ENCODE measurements around the gene VSIG2.

The VSIG2 gene

DNA sequence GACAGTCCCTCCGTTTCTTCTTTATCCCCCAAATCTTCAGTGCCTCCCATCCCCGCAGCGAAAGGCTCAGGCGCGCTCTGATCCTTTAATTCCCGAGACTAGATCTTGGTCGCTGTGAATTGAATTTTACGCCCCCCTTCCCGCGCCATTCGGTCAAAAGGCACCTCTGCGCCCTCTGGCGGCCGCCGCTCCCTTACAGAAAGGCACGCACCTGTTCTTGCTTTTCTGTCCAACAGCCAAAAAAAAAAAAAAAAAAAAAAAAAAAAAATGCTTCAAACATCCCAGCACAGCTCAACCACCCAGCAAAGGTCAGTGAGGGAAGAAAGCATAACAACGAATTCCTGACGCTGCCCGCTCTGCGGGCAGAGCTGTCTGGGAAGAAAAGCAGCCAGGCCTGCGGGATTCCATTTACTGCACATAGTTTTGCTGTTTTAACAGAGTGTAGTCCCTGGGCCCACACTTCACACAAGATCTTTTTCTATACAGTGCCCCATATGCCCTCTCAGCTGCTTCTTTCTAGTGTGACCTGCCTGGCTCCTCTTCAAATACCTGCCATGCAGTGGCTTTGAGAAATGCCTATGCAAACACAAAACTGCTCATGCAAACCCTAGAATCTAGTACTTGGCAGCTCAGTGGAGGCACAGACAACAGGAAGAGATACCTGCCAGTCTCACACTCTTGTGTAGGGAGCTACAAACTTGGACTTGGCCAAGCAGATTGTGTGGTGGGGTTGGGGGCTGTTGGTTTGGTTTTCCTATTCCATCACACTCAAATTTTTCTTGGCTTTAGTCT, 11.3 kb upstream of the VSIG2 start:
- DNase-seq: peak; percentile 68

- no peak for DNase-seq
Observed at GRCh38 chr11:124762624-124763155, 10.6 kb upstream of the VSIG2 start.

GRCh38 chr11:124762105-124762623, 10.1 kb upstream of the VSIG2 start, which contains the start of gene ESAM:
Gene ESAM, minus strand, starts transcription at chr11:124762290. Its CDS starts 136 bp downstream, at chr11:124762154.
- DNase-seq: no peak

DNA sequence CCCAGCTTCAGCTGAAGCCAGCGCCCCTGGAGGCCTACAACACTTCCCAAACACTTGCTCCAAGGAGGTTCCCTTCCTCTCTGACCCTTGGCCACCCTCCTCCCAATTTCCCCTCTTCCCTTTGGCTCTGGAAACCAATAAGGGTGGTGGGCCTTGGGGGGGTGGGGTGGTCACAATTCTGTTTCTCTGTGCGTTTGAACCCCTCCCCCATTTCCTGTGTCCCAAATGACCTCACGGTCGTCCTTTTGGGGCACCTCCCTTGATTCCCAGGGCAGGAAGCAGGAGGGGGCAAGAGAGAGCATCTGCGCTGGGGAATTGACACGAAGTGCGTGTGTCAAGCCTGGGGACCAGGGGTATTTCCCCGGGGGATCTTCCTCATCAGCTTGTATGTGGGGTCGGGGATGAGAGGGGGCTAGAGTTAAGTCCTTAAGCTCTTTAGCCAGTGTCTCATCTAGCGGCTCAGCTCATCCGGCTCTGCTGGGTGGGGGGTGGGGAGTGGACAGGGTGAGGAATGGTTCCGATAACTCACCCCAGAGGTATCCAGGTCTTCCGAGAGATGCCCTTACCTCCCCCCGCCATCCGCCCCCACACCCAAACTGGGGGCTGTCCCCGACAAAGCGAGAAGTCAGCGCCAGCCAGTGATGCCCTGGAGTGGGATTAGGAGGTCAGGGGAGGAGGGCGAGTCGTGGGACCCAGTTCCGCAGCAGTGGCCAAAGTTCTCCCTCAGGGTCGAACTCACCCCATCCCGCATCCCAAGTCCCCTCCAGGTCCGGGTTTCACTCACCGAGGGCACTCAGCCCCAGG, 9.4 kb upstream of the VSIG2 start:
- no peak for DNase-seq

DNA sequence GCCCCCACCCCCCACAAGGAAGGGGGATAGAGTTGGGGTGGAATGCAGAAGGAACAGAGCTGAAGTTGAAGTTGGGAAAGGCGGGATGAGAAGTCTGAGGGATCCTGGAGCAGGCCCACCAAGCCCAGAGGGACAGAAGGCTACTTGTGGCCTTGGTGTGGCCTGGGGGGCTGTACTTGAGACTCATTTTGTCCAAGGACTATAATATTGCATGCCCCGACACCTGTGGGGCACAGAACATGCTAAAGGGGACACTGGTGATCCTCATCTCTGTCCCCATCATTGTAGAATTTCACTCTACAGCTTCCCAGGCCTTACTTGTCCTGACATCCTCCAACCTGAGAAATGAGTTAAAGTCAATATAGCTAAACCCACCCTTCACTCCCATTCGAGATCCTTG, 8.8 kb upstream of the VSIG2 start:
- DNase-seq: no peak

DNA sequence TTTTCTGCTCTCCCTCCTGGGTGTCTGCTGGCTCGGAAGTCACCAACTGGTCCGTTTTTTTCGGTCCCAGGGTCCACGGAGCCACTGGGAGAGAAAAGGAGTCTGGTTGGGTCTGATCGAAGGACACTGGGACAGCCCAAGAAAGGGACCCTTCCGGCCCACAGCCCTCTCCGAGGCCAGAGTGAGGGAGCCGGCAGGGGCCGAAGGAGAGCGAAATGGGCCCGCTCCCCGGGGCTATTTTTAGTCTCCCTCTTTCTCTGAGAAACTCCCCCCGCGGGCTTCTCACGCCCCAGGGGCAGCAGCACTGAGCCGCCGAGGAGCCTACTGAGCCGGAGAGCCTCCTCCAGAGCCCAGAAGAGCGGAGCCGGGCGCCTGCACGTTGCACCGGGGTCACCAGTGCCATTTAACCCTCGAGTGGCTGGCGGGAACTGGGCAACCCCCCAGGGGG, 8.2 kb upstream of the VSIG2 start:
- no peak for DNase-seq

GRCh38 chr11:124759266-124760204, 7.5 kb upstream of the VSIG2 start:
- DNase-seq: no peak

- peak; percentile 74 for DNase-seq
Observed at GRCh38 chr11:124758355-124759265, 6.6 kb upstream of the VSIG2 start.

- no peak for DNase-seq
Observed at GRCh38 chr11:124757320-124757719, 5.3 kb upstream of the VSIG2 start.

DNA sequence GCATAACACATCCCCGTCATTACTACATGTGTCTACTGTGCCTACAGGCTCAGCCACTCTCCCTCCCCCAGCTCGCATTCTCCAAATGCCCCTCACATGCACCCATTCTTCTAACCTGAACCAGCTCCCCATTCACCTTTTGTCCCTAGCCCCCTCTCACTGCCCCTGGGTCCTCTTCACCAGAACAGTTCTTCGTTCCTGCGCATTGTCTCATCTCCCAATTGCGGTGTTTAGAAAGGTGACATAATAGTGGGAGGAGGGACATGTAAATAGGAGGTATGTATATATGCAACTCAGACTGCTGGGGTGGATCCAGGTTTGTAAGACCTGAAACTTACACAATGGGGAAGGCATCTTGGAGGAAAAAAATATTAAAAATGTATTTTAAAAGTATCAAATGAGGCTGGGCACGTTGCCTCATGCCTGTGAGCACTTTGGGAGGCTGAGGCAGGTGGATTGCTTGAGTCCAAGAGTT, 4.7 kb upstream of the VSIG2 start:
- no peak for DNase-seq

DNA sequence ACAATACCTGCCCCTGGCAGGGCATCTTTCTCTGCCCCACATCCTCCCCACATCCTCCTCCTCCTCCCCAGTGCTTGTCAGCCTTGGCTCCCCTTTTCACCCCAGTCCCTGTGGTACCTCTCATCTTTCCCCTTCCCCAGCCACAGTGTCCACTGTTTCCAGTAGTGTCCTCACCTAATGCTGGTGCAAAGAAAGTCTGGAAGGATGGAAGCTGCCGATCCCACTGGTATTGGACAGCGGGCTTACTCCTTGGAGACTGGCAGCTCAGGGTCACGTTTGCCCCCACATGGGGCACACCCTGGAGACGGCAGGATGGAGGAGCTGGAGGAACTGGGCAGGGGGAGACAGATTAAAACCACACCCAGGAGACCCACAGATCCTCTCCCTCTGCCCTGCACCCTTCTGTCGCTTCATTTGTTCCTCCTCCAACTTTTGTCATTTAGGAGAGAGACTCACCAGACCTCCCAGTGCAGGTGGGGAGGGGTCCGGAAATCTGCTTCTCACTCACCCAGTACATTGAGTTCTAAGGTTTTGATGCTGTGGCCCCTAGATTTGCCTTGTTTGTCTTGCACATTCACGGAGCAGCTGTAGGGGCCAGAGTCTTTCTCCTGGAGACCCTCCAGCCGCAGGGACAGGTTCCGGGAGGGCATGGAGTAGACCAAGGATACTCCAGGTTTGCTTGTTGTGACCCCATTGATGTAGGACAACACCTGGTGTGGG, 4.1 kb upstream of the VSIG2 start:
- DNase-seq: no peak

GRCh38 chr11:124754710-124755109, 2.7 kb upstream of the VSIG2 start:
- no peak for DNase-seq

- peak; percentile 51 for DNase-seq
Observed at GRCh38 chr11:124754309-124754708, 2.3 kb upstream of the VSIG2 start.

DNA sequence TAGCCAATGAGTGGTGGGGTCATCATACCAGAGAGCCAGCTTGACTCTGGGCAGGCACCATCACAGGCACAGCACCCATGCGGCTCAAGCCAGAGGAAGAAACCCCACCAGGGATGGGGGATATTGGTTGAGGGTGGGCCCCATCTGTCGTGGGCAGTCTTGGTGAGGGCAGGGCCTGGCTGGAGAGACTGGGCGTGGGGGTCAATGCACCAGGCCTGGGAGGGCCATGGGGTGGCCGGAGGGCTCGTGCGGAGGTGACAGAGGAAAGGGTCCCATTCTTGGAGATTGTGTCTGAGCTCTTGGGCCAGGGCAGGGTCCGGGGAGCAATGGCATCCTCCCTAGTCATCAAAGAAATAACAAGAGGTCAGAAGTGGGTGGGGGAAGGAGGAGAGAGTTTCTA, 1.6 kb upstream of the VSIG2 start:
- no peak for DNase-seq

DNA sequence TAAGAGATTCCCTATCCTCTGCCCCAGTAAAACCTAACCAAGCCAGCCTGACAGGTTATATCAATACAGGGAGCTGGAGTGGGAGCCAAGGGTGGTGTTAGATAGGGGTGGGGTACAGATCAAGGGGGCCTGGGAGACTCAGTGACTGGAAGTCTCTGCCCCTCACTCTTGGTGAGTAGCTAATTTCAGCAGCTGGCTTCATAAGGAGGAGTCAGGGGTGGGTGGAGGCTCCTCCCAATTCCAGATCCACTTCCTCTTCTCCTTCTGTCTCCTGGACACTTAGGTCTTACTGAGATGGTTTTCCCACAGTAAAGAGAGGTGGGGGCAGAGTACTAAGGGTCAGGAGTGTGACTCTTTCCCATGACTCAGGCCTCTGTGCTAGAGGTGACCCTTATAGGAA, 1.1 kb upstream of the VSIG2 start:
- no peak for DNase-seq

GRCh38 chr11:124752471-124753102, 532 bp upstream of the VSIG2 start:
- no peak for DNase-seq

DNA sequence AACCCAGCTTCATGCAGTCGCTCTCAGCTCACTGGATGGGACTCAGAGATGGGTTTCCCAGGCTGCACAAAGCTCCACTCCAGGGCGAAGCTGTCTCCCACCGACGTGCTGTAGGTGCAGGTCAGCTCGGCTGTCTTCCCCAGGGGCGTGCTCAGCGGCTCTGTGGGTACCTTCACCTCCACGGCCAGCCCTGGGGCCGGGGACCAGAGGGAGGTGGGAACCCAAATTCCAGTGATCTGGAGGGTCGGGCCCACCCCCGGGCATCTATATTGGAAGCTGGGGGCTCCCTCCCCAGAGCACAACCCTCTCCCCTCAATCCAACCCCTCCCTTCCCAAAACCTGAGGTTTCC, 689 bp downstream of the VSIG2 start:
- no peak for DNase-seq

DNA sequence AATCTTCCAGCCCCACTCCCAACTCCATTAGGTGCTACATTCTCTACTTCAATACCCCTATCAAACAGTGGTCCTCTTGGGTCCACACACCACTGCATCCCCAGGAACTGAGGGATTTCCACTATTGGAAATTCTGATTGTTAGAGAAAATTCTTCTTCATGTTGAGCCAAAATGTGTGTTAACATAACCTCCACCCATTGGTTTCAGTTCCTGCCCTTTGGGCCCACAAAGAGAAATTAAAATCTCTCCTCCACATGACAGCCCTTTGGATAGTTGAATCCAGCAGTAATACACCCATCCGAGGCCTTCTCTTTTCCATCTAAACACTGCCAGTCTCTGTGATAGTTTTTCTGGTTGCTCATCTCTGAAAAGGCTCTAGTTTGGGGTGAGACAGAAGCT, 2.1 kb downstream of the VSIG2 start:
- DNase-seq: no peak

DNA sequence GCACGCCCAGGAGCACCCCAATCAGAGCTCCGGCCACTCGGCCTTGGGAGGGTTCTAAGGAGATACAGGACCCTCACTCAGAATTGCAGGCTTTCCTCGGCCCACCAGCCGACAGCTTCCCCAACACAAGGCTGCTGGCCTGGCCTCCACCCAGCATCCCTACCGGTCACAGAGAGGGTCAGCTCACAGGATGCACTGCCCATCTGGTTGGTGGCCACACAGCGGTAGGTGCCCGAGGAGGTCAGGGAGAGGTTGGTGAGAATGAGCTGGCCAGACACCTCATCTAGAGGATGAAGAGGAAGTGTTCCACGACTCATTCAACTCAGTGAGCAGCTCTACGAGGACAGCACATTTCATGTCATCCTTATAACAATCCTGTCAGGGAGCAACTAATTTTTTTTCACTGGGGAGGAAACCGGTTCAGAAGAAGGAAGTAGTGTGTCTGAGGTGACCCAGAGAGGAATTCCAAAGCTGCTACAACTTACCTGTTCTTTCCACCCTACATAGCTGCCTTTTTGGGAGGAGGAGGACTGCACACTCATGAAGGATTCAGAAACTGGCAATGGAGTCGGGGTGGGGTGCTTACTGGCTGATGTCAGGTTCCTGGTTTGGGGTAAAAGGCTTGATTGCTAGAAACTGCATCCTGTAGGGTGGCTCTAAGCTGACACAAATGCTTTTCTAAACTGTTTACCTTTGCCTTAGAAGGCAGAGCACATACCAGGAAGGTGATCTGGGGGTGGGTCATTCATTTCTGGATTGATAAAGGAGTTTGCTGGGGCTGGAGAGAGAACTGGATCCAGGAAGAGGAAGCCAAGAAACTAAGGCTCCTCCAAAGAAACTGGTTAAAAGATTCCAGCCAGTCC, 3.3 kb downstream of the VSIG2 start:
- peak; percentile 61 for DNase-seq

Measured in EL (cell line).